ENCODE data around the gene SOST.

DNA sequence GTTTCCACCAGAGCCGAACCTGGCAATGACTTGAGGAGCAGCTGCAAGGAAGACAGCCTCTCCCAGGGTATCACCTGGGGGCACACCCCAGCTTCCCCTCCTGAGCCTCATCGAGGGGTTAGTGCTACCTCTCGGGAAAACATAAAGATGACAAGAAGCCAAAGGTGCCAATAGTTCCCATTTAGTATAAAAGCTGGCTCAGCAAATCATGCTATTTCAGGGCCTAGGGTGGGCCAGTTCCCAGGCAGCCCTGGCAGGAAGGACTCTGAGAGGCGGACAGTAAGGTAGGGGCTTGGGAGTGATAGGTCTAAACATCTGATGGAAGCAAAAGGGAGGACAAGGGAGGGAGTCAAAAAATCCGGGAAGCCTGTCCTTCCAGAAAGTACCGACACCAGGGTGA, 46.2 kb downstream of the SOST start:
- TF ChIP-seq, protein P1, sequence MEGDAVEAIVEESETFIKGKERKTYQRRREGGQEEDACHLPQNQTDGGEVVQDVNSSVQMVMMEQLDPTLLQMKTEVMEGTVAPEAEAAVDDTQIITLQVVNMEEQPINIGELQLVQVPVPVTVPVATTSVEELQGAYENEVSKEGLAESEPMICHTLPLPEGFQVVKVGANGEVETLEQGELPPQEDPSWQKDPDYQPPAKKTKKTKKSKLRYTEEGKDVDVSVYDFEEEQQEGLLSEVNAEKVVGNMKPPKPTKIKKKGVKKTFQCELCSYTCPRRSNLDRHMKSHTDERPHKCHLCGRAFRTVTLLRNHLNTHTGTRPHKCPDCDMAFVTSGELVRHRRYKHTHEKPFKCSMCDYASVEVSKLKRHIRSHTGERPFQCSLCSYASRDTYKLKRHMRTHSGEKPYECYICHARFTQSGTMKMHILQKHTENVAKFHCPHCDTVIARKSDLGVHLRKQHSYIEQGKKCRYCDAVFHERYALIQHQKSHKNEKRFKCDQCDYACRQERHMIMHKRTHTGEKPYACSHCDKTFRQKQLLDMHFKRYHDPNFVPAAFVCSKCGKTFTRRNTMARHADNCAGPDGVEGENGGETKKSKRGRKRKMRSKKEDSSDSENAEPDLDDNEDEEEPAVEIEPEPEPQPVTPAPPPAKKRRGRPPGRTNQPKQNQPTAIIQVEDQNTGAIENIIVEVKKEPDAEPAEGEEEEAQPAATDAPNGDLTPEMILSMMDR (IDR thresholded peaks at IDR 0.05; ENCODE audit: insufficient read depth, low read depth, low read length): no peak
- no peak for TF ChIP-seq EZH2 (IDR thresholded peaks at IDR 0.05; ENCODE audit: insufficient read depth, low read length)
